KMS-11 (cell line): ENCODE measurements around the gene PRSS57.

ENCODE experiments used
- H2AFZ ChIP-seq: fragments of 200-600 bp; sonication (generic); 2 replicates; pipeline ENCODE4 v1.6.1; 2016; ENCODE audit warnings: antibody characterized with exemption, mixed run types, low read depth
- H3K27ac ChIP-seq: fragments of 200-600 bp; sonication (generic); 2 replicates; pipeline ENCODE4 v1.6.1; 2016; ENCODE audit warnings: mild to moderate bottlenecking, mixed run types
- H3K27me3 ChIP-seq: fragments of 200-600 bp; sonication (generic); 2 replicates; pipeline ENCODE4 v1.6.1; 2017; ENCODE audit warnings: mild to moderate bottlenecking, low read depth, mixed run types, moderate library complexity; ENCODE audit not compliant: insufficient read depth
- H3K36me3 ChIP-seq: fragments of 200-600 bp; sonication (generic); 2 replicates; pipeline ENCODE4 v1.6.1; 2017; ENCODE audit warnings: mild to moderate bottlenecking, mixed run types; ENCODE audit not compliant: insufficient read depth
- H3K4me1 ChIP-seq: fragments of 200-600 bp; sonication (generic); 2 replicates; pipeline ENCODE4 v1.6.1; 2016; ENCODE audit warnings: mild to moderate bottlenecking, low read depth, mixed run types; ENCODE audit not compliant: poor library complexity, severe bottlenecking
- H3K4me2 ChIP-seq: fragments of 200-600 bp; sonication (generic); 2 replicates; pipeline ENCODE4 v1.7.0; 2016; ENCODE audit warnings: mild to moderate bottlenecking, mixed run types
- H3K4me3 ChIP-seq: fragments of 200-600 bp; sonication (generic); IDR thresholded peaks from 2 replicates; pipeline ENCODE4 v1.6.1; 2017; ENCODE audit warnings: low read depth, low read length, mixed read lengths; ENCODE audit not compliant: insufficient read depth
- H3K79me2 ChIP-seq: fragments of 200-600 bp; sonication (generic); 2 replicates; pipeline ENCODE4 v1.6.1; 2016; ENCODE audit warnings: low read depth, mixed run types; ENCODE audit not compliant: insufficient read depth
- H3K9ac ChIP-seq: fragments of 200-600 bp; sonication (generic); 2 replicates; pipeline ENCODE4 v1.6.1; 2016; ENCODE audit warnings: mild to moderate bottlenecking, mixed run types
- H4K20me1 ChIP-seq: fragments of 200-600 bp; sonication (generic); 2 replicates; pipeline ENCODE4 v1.6.1; 2016; ENCODE audit warnings: mild to moderate bottlenecking, mixed run types; ENCODE audit not compliant: insufficient read depth
- CTCF ChIP-seq: fragments of 200-600 bp; sonication (generic); conservative IDR thresholded peaks from 2 replicates; pipeline ENCODE4 v1.6.1; 2017; ENCODE audit warnings: low read depth, mild to moderate bottlenecking, antibody characterized with exemption, low read length, moderate library complexity, mixed read lengths

Gene PRSS57

GRCh38 chr19:642767-643727 lies 52.2 kb downstream of the PRSS57 start:
- no peak overlapping the region for H3K9ac ChIP-seq
- no peak overlapping the region for H3K27ac ChIP-seq
- no peak overlapping the region for H3K4me2 ChIP-seq
- no peaks in the 10 kb centered on the region for H3K27me3 ChIP-seq
- no peak overlapping the region for H3K4me3 ChIP-seq
- no peaks in the 10 kb centered on the region for H4K20me1 ChIP-seq
- TF ChIP-seq CTCF: no peak
- no peaks in the 10 kb centered on the region for H3K79me2 ChIP-seq
- H3K4me1 ChIP-seq: no peaks in the 10 kb centered on the region
- no peaks in the 10 kb centered on the region; the same call in 1 of the 2 replicates for H3K36me3 ChIP-seq
- no peak overlapping the region for H2AFZ ChIP-seq

- Histone ChIP-seq H4K20me1 (no peaks in the 10 kb centered on the region), H3K79me2 (no peaks in the 10 kb centered on the region), H3K4me3 (no peak overlapping the region), H3K9ac (no peak overlapping the region), H3K27ac (no peak overlapping the region), H3K4me1 (no peaks in the 10 kb centered on the region), H2AFZ (no peak overlapping the region), H3K36me3 (no peaks in the 10 kb centered on the region), H3K27me3 (no peaks in the 10 kb centered on the region), H3K4me2 (no peak overlapping the region)
- no peak for TF ChIP-seq CTCF
These were observed 53.5 kb downstream of the PRSS57 start for GRCh38 chr19:641702-642101.

- no peak for TF ChIP-seq CTCF
- H4K20me1 ChIP-seq: no peaks in the 10 kb centered on the region
- H3K27me3 ChIP-seq: no peaks in the 10 kb centered on the region
- no peak overlapping the region for H3K9ac ChIP-seq
- H3K4me1 ChIP-seq: no peaks in the 10 kb centered on the region
- no peak overlapping the region for H3K4me3 ChIP-seq
- H3K4me2 ChIP-seq: no peak overlapping the region
- no peaks in the 10 kb centered on the region for H3K79me2 ChIP-seq
- H3K36me3 ChIP-seq: no peaks in the 10 kb centered on the region
- H3K27ac ChIP-seq: no peak overlapping the region
- no peak overlapping the region for H2AFZ ChIP-seq
These were observed 54.6 kb downstream of the PRSS57 start for GRCh38 chr19:640606-641189.

- no peak overlapping the region for H3K27ac ChIP-seq
These were observed 55.1 kb downstream of the PRSS57 start for GRCh38 chr19:640161-640558.

More at GRCh38 chr19:640161-640558, 55.1 kb downstream of the PRSS57 start:
- no peak for TF ChIP-seq CTCF
- no peaks in the 10 kb centered on the region for H4K20me1 ChIP-seq
- no peaks in the 10 kb centered on the region for H3K27me3 ChIP-seq
- H3K9ac ChIP-seq: no peak overlapping the region
- no peaks in the 10 kb centered on the region for H3K79me2 ChIP-seq
- H3K36me3 ChIP-seq: no peaks in the 10 kb centered on the region
- H3K4me3 ChIP-seq: no peak overlapping the region
- H3K4me2 ChIP-seq: 0 out of 2 replicates have a peak overlapping the region, but pooled peaks have one; percentile 13
- H2AFZ ChIP-seq: no peak overlapping the region
- H3K4me1 ChIP-seq: no peaks in the 10 kb centered on the region
